ENCODE data around the gene LAD1. TPM values are rescaled to one million over a fixed set of nuclear protein-coding genes. Genes with fewer than 3 reads are reported as not detected.

The LAD1 gene
- polyA plus RNA-seq, 1 of the 3 experiments (the other 2 are of a cell fraction) = not detected

DNA sequence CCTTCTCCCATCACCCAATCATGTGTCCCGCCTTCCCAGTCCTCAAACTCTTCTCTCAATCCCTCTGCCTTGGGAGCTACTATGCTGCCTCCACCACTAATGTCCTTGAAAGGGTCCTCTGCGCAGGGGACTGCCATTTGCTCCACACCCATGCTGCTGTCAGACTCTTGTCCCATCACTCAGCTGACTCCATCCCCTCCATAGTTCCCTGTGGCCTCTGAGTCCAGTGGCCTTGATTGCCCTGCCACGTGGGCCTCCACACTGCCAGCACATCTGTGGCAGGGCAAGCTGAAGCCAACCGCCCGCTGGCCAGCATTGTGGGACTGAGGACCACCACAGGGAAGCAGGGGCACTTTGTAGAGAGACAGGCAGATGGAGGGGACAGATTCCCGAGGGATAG lies 20.3 kb downstream of the LAD1 start:
- no peak for TF ChIP-seq FOXJ3 (CRISPR knock-in tag; IDR thresholded peaks at IDR 0.05)
- Histone ChIP-seq H3K27me3 (ENCODE audit: insufficient read depth) (peaks cover 19% of the 10 kb centered on the region; the same call in 1 of the 2 replicates), H3K79me2 (ENCODE audit: insufficient read depth) (no peaks in the 10 kb centered on the region), H3K9me3 (no peaks in the 10 kb centered on the region), H2AFZ (ENCODE audit: low read depth) (no peak overlapping the region), H3K27ac (ENCODE audit: low read depth in 2 of 2, low read length in 1 of 2) (no peak overlapping the region), H4K20me1 (ENCODE audit: insufficient read depth) (no peaks in the 10 kb centered on the region), H3F3A (replicated peaks; ENCODE audit: insufficient read depth) (no peaks in the 10 kb centered on the region), H3K4me2 (no peak overlapping the region), H3K4me1 (ENCODE audit: control insufficient read depth in 1 of 2, insufficient read depth in 2 of 2, low read depth in 1 of 2, low read length in 1 of 2) (peaks cover 2 to 32% of the 10 kb centered on the region in 2 experiments; a peak in 3 of 4 replicates), H3K9me2 (no peaks in the 10 kb centered on the region), H3K9ac (no peak overlapping the region), H3K36me3 (replicated peaks in 1 of 2; ENCODE audit: control insufficient read depth in 1 of 2, insufficient read depth in 2 of 2, low read length in 1 of 2) (no peaks in the 10 kb centered on the region), H3K4me3 (ENCODE audit: low read depth in 2 of 2, low read length in 1 of 2) (no peak overlapping the region)
- POLR2A ChIA-PET = no interaction called here
- CTCF ChIA-PET = interaction anchor here (0.7 to 2.3 kb wide), 4 partner anchors 16 to 33 kb away, joined by 3 to 5 read pairs (median 3); no protein-coding TSS in a partner anchor
- 84% methylated on average over 6 of the region's 6 CpGs for WGBS (ENCODE audit: low lambda C conversion rate)
- no peak for DNase-seq

DNA sequence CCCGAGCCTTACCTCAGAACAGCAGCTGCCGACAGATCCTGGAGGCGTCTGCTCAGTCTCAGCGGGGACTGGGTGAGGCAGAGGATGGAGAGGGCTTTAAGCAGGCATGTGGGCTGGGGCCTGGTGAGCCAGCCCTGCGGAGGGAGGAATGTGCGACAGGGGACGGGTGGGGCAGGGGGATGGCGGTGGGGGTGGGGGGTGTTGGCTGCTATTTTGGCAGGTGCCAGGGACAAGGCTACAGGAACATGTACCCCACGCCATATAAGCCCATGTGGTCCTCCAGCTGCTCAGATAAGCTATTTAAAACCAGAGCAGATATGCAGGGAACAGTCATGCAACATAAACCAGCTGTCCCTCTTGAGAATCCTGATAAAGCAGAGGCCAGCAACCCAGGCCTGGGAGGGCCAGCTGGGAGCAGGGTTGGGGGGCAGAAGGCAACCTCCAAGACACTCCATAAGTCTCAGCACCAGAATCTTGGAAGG lies 21.5 kb downstream of the LAD1 start, which contains the start of gene TNNT2:
TNNT2 (minus strand) TSS at position 70 of the 482 bp plus-strand sequence. CDS start 4,426 bp downstream, outside the sequence.
- H3K9ac ChIP-seq = no peak within 1 kb of the TSS
- H3K36me3 ChIP-seq (replicated peaks in 1 of 2; ENCODE audit: control insufficient read depth in 1 of 2, insufficient read depth in 2 of 2, low read length in 1 of 2) = no peaks in the 10 kb centered on the region
- peak; percentile 81 for DNase-seq
- no peak within 1 kb of the TSS for H2AFZ ChIP-seq (ENCODE audit: low read depth)
- peaks cover 0 to 32% of the 10 kb centered on the region in 2 experiments; a peak in 1 of 4 replicates for H3K4me1 ChIP-seq (ENCODE audit: control insufficient read depth in 1 of 2, insufficient read depth in 2 of 2, low read depth in 1 of 2, low read length in 1 of 2)
- no peaks in the 10 kb centered on the region for H3K9me3 ChIP-seq
- WGBS (ENCODE audit: low lambda C conversion rate) = 57% methylated on average over 9 of the region's 9 CpGs
- ChIA-PET POLR2A (no interaction called here), CTCF (interaction anchor here (0.6 to 4.4 kb wide), 5 partner anchors 8 to 123 kb away, joined by 3 to 37 read pairs (median 10); no protein-coding TSS in a partner anchor)
- no peak within 1 kb of the TSS for H3K4me3 ChIP-seq (ENCODE audit: low read depth in 2 of 2, low read length in 1 of 2)
- H3K27ac ChIP-seq (ENCODE audit: low read depth in 2 of 2, low read length in 1 of 2) = peak within 1 kb of the TSS in 1 of 2 experiments; percentile 85; a peak in 2 of 4 replicates
- TF ChIP-seq GATA2 (CRISPR knock-in tag; IDR thresholded peaks at IDR 0.05) (peak; percentile 82), NFIC (IDR thresholded peaks at IDR 0.05; ENCODE audit: borderline replicate concordance) (no peak), EP300 (IDR thresholded peaks at IDR 0.05; ENCODE audit: borderline replicate concordance in 1 of 2, low read depth in 1 of 2, low read length in 1 of 2) (peak in 1 of 2 experiments; percentile 61; a peak in 1 of 4 replicates), RCOR1 (IDR thresholded peaks at IDR 0.05; ENCODE audit: low read length) (peak; percentile 77), TCF12 (IDR thresholded peaks at IDR 0.05) (peak; percentile 27; the same call in 1 of the 2 replicates), CHD2 (IDR thresholded peaks at IDR 0.05; ENCODE audit: low read length, partially characterized antibody) (peak; percentile 40)
- TF ChIP-seq, protein P1, sequence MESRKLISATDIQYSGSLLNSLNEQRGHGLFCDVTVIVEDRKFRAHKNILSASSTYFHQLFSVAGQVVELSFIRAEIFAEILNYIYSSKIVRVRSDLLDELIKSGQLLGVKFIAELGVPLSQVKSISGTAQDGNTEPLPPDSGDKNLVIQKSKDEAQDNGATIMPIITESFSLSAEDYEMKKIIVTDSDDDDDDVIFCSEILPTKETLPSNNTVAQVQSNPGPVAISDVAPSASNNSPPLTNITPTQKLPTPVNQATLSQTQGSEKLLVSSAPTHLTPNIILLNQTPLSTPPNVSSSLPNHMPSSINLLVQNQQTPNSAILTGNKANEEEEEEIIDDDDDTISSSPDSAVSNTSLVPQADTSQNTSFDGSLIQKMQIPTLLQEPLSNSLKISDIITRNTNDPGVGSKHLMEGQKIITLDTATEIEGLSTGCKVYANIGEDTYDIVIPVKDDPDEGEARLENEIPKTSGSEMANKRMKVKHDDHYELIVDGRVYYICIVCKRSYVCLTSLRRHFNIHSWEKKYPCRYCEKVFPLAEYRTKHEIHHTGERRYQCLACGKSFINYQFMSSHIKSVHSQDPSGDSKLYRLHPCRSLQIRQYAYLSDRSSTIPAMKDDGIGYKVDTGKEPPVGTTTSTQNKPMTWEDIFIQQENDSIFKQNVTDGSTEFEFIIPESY (IDR thresholded peaks at IDR 0.05; ENCODE audit: borderline replicate concordance, low read depth) = no peak
- TF ChIP-seq, protein P2, sequence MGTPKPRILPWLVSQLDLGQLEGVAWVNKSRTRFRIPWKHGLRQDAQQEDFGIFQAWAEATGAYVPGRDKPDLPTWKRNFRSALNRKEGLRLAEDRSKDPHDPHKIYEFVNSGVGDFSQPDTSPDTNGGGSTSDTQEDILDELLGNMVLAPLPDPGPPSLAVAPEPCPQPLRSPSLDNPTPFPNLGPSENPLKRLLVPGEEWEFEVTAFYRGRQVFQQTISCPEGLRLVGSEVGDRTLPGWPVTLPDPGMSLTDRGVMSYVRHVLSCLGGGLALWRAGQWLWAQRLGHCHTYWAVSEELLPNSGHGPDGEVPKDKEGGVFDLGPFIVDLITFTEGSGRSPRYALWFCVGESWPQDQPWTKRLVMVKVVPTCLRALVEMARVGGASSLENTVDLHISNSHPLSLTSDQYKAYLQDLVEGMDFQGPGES (IDR thresholded peaks at IDR 0.05; ENCODE audit: low read depth, low read length) = no peak
- H3K79me2 ChIP-seq (ENCODE audit: insufficient read depth) = no peaks in the 10 kb centered on the region
- no peak within 1 kb of the TSS for H3K4me2 ChIP-seq
- H4K20me1 ChIP-seq (ENCODE audit: insufficient read depth) = no peaks in the 10 kb centered on the region
- H3K27me3 ChIP-seq (ENCODE audit: insufficient read depth) = peaks cover 30% of the 10 kb centered on the region; the same call in 1 of the 2 replicates
- H3F3A ChIP-seq (replicated peaks; ENCODE audit: insufficient read depth) = no peaks in the 10 kb centered on the region
- no peaks in the 10 kb centered on the region for H3K9me2 ChIP-seq

Measured in SK-N-SH (cell line).